Anterior cingulate cortex (tissue), 58 donors: ENCODE data around the gene PTPRN2.
"Not testable (repeated sequence)": the region's sequence is repeated elsewhere in the genome, so short reads cannot be mapped to it uniquely, and the experiment has no call there.

Experiments used
- DNase-seq, 58 donors: peaks; one replicate each; lab custom pipeline; 2025; lab: John Stamatoyannopoulos, UW

PTPRN2 gene

GRCh38 chr7:158475679-158476052 is 112.0 kb downstream of the PTPRN2 start:
- no peak for DNase-seq

DNA sequence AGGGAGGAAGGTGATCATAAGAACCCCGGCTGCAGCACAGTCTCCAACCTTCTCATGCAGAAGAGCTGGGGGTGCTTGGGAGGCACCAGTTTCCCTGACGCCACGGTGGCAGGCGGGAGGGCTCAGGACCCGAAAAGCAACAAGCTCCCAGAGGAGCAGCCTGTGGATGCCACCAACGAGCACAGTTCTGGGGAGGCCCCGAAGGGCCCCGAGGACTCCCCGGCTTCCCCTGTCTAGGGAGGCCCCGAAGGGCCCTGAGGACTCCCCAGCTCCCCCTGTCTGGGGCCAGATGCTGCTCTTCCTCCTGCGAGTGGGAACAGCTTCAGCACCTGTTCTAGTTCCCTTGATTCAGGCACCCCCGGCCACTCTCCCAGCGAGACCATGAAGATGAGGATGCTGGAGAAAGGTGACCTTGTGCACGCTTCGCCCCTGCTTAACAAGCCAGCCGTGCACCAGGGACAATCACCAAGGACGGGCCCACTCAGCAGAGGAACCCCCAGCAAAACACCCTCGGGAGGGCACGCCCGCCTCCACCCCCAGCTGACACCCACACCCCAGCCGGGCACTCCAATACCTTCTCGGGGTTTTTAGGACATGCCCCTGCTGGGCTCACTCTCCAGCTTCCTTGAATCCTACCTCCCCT is 112.5 kb downstream of the PTPRN2 start:
- DNase-seq, result no peak

DNA sequence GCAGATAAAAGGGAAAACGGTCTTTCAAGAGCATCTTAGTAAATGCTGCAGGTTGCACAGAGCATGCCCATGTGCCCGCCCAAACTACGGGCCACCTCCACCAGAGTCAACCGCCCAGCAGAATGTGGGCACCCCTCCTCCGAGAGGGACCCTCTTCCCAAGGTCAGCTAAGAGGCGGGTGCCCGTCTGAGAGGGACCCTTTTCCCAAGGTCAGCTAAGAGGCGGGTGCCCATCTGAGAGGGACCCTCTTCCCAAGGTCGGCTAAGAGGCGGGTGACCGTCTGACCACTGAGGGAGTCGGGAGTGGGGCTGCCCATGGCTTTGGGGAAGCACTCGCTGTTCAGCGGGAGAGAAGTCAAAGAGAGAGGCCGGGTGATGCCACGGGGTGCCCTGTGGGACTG is 113.1 kb downstream of the PTPRN2 start:
- no peak for DNase-seq

GRCh38 chr7:158473946-158474345 is 113.7 kb downstream of the PTPRN2 start:
- no peak for DNase-seq

DNA sequence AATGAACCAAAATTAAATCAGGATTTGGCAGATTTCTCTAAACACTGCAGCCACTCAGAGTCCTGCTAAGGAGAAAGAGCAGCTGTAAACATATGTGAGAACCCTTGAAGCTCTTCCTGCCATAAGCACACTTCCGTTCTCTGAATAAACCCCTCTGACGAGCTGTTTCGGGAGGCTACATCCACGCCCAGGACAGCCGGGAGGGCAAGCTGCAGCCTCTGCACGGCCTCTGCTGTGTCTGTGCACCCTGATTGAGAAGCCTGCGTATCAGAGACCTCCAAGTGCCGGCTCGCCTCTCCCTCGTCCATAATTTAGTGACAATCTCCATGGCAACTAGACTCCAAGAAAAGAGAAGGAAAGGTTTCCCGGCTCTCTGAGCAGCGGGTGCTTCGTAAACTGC is 114.4 kb downstream of the PTPRN2 start:
- DNase-seq, result peak in 12 of 58 donors; percentile 12 to 57 (median 32)

- no peak for DNase-seq
Observed at GRCh38 chr7:158472596-158472995, 115.0 kb downstream of the PTPRN2 start.

DNA sequence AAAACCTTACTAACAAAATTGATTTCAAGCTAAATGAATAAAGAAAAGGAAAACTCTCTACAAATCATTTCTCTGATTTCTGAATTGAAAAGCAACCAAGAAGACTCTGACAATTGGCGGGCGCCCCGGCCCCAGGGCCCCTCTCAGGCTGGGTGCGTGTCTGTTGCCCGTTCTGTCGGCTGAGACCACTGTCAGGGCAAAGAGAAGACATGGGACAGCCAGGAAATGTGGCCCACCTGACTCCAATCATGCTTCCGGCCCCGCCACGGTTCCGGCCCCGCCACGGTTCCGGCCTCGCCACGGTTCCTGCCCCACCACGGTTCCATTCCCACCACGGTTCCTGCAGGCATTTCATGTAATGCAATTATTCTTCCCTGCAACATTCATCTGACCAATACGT is 115.9 kb downstream of the PTPRN2 start:
- no peak for DNase-seq

DNA sequence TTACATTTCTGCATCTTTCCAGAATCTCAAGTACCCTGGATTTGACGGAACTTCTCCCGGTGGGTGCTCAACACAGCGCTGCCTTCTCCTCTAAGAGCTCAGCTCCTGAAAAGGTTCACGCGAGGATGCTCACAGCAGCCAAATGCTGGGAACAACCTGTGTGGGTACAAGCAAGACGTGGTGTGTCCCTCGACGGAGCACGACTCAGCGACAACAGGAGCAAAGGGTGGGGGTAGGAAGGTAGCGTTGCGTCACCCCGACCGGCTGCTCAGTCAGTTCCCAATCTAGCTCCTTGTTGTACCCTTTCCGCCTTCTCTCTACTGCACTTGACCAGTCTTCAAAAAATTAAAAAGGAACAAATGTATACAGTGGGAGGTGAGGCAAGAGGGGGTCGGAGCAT is 117.3 kb downstream of the PTPRN2 start:
- peak in 1 of 58 donors; percentile 39 for DNase-seq

DNA sequence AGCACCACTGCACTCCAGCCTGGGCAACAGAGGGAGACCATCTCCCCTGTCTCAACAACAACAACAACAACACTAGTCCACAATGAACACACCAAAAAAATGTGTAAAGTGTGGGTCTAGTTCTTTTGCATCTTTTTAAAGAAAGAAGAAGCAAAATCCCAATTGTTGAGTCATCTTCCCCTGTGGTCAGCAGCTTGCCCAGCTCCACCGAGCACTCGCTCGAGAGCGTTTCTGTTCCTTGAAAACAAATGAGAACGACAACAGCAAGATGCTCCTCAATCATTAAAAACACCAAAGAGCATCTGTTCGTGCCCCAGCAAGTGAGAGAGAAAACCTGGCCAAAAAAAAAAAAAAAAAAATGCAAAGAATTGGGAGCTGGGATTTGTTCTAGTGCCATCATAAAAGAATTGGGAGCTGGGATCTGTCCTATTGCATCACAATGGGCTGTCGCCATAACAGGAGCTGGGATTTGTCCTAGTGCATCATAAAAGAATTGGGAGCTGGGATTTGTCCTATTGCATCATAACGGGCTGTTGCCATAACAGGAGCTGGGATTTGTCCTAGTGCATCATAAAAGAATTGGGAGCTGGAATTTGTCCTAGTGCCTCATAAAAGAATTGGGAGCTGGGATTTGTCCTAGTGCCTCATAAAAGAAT is 118.1 kb downstream of the PTPRN2 start:
- DNase-seq, result no peak

DNA sequence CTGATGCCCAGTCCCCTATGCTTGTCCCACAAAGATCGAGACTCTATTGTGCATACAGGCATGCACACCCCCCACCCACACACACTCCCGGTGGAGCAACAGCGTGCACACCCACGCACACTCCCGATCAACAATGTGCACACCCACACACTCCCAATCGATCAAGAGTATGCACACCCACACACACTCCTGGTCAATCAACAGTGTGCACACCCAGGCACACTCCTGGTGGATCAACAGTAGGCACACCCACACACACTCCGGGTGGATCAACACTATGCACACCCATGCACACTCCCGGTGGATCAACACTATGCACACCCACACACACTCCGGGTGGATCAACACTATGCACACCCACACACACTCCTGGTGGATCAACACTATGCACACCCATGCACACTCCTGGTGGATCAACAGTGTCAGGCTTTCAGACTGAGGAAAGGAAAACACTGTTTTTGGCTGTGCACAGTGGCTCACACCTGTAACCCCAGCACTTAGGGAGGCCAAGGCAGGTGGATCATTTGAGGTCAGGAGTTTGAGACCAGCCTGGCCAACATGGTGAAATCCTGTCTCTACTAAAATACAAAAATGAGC is 118.8 kb downstream of the PTPRN2 start:
- no peak for DNase-seq

GRCh38 chr7:158468181-158468580 is 119.4 kb downstream of the PTPRN2 start:
- no peak for DNase-seq

- DNase-seq, result no peak
Observed at GRCh38 chr7:158467562-158467961, 120.1 kb downstream of the PTPRN2 start.

GRCh38 chr7:158463317-158463716 is 124.3 kb downstream of the PTPRN2 start:
- no peak for DNase-seq

GRCh38 chr7:158461824-158462223 is 125.8 kb downstream of the PTPRN2 start:
- peak in 13 of 58 donors; percentile 8 to 64 (median 27) for DNase-seq

DNA sequence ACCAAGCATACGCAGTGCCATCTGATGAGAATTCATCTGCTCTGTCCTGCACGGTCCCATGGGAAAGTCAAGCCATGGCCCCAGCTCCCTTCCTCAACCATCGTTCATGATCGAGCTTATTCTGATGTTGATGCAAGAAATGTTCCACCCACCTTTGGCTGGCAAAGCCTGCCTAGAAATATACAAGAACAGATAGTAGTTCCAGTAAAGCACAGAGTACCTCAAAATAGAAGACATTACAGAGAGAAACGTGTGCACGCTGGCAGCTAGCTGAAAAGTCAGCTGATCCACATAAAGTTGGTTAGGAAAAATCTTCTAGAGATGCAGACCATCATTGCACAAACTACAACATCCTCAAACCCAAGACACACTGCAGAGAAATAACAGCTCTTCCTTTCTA is 127.0 kb downstream of the PTPRN2 start:
- peak in 10 of 58 donors; percentile 22 to 61 (median 38) for DNase-seq

- no peak for DNase-seq
Observed at GRCh38 chr7:158458716-158459282, 128.8 kb downstream of the PTPRN2 start.

GRCh38 chr7:158458096-158458495 is 129.5 kb downstream of the PTPRN2 start:
- DNase-seq, result no peak

GRCh38 chr7:158457586-158457985 is 130.0 kb downstream of the PTPRN2 start:
- not testable (repeated sequence) for DNase-seq

GRCh38 chr7:158454631-158455030 is 133.0 kb downstream of the PTPRN2 start:
- no peak for DNase-seq

DNA sequence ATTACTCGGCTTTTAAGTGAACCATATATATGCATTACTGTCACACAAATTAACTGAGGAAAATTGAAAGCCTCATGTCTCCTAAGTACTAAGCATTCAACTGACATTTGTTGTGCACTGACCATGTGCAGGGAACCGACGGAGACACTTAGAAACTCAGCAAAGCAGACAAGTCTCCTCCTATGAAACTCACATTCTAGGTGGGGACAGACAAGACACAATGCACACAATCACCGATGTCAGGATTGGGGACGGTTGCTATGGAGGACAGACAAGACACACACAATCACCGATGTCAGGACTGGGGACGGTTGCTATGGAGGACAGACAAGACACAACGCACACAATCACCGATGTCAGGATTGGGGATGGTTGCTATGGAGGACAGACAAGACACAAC is 134.0 kb downstream of the PTPRN2 start:
- DNase-seq, result peak in 2 of 58 donors; percentile 25 to 30

DNA sequence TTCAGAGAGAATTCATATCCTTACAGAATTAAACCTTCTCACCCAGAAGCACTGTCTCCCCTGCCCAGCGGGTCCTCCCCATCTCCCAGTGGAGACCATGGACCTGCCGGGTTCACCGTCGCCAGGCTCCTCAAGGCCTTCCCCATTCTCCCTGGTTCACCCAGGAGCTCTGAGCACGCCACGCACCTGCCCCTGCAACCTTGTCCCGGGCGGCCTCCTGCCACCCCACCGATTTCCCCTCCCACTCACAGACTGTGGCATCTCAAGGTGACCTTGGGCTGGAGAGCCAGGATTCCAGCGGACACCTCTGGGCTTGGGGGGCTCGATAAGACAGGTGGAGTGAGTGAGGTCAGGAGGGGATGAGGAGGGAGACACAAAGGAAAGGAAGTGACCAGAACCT is 135.3 kb downstream of the PTPRN2 start:
- DNase-seq, result no peak
